Stimulated activated CD4-positive, alpha-beta T cell treated with anti-CD3 and anti-CD28 coated beads, Interleukin-15, amount 100 ng/mL, for 24 hours (primary cell): ENCODE measurements around the gene FAM169A.
"Not testable (repeated sequence)": the region's sequence is repeated elsewhere in the genome, so short reads cannot be mapped to it uniquely, and the experiment has no call there.

Experiments
- DNase-seq: peaks from one replicate; pipeline ENCODE4 v3.0.0-alpha.2; 2020

FAM169A gene

DNA sequence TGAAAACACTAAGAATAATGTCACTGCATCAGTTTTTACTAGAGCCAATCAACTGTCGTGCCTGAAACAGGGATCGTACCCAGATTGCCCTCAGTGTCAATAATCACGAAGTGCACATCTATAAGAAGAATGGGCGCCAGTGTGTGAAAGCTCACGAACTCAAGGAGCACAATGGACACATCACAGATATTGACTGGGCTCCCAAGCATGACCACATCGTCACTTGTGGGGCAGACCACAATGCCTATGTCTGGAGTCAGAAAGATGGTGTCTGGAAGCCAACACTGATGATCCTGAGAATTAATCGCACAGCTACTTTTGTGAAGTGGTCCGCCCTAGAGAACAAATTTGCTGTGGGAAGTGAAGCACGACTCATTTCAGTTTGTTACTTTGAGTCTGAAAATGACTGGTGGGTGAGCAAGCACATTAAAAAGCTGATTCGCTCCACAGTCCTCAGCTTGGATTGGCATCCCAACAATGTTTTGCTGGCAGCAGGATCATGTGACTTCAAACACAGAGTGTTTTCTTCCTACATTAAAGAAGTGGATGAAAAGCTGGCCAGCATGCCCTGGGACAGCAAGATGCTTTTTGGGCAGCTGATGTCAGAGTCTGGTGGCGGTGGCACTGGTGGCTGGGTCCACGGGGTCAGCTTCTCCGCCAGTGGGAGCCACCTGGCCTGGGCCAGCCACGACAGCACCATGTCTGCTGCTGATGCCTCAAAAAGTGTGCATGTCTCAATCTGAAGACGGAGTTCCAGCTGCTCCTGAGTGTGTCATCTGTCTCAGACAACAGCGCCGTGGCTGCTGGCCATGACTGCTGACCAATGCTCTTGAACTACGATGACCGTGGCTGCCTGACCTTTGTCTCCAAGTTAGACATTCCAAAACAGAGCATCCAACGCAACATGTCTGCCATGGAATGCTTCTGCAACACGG lies 66.9 kb downstream of the FAM169A start:
- no peak for DNase-seq

DNA sequence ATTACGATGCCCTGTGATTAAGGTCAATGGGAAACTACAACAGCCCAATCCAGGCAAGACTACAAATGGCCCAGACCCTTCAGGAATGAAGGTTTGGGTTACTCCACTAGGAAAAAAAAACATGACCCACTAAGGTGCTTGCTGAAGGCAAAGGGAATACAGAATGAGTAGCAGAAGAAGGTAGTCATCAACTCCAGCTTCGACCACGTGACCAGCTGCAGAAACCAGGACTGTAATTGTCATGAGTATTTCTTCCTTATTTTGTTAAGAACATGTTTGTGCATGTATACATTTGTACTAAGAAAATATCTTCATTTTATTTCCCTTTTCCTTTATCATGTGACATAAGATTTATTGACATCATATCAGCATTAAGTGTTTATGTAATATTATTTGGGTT lies 74.5 kb downstream of the FAM169A start:
- not testable (repeated sequence) for DNase-seq

DNA sequence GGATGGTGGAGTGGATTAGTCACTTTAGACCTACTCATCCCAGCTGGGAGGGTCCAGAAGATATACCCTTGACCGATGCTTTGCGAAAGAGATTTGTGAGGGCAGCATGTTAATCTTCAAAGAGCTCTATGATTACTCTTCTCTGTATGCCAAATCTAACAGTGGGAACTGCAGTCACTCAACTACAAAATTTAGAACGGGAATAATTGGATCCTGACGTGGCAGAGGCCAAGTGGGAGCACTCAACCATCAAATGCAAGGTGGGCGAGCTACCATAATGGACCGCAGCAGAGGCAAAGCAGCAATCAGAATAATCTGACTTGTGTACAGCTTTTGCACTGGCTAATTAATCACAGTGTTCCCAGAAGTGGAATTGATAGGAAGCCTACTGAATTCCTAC lies 78.8 kb downstream of the FAM169A start:
- no peak for DNase-seq

DNA sequence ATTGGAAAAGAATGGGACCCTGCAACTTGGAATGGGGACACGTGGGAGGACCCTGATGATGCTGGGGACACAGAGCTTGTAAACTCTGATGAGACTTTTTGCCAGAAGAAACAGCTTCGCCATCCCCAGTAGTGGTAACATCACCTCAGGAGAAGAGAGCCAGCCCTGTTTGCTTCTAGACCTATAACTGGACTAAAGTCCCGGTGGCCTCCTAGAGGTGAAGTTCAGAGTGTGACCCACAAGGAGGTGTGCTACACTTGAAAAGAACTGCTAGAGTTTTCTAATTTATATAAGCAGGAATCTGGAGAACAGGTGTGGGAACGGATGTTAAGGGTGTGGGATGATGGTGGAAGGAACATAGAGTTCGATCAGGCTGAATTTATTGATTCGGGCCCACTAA lies 79.3 kb downstream of the FAM169A start:
- DNase-seq = no peak

DNA sequence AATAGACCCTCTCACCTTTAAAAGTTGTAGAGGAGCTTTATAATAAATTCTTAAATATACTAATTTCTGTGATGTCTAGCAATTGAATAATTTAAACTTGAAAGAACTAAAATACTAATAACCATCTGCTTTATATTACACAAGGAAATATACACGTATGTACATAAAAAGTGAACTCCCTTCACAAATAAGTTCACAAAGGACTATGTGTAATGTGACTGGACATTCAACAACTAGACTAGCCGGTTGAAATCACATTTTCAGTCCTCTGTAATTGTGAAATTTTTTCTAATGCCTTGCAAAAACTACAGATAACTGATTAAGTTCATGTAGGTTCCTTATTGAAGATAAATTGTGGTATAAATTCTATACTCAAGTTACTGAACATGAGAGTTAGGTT lies 87.6 kb downstream of the FAM169A start:
- DNase-seq = no peak

DNA sequence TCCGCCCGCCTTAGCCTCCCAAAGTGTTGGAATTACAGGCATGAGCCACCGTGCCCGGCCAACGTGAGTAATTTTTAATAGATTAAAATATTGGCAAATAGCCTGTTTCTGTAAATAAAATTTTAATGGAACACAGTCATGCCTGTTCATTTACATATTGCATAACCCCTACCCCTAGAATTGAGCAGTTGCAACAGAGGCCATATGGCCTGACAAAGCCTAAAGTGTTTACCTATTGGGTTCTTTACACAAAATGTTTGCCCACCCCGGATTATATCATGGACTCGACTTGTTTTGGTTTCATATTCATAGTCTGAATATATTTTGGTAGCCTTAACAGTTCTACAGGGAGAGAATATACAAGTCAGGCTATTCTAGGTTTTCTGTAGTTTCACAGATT lies 93.8 kb downstream of the FAM169A start:
- DNase-seq = no peak

DNA sequence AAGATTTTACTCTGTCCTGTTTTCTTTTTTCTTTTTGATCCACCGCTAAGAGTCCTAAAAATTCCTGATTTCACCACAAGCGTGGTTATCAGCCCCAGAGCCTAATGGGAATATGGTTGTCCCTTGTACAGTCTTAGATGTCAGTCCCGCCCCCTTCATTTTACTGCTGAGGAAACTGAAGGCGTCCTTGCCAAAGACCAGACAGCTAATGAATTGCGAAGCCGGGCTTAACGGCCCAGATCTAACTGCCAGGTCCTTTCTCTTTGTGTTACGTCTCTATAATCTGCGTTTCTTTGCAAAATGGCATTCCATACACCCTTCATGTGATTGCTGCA lies 98.6 kb downstream of the FAM169A start:
- DNase-seq = no peak

DNA sequence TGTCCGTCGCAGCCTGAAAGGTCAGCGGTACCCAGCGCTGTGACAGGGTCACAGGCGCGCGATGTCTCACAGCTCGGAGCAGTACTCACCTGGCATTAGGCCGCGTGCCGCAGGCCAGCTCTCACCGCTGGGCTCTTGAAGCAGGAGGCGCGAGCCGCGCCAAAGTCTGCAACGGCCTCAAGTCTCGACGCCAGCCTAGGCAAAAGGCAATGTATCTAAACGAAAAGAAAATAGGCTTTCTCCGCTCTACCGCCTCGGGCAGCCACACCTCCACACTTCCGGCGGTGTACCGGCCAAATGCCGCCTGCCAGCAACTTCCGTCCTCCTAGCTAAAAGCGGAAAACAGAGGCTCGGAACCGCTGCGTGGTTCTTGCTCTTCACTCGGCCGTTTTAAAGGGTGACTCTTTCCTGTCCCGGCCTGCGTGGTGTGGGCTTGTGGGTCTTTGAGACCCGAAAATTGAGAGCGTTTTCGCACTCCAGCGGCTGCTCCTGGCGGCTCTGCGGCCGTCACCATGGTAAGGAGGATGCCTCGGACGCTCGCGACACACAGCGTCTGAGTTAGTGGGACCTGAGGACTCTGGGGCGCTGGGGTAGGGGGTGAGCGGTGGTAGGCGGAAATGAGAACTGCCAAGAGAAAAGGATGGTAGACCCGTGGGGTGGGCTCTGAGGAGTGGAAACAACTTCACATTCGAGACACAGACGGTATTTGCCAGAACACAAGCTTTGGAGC lies 99.2 kb downstream of the FAM169A start, which contains the start of the genes GFM2 and NSA2:
Gene GFM2 (minus strand): TSS at position 269 of the 730 bp plus-strand sequence. CDS start 3,375 bp downstream, outside the sequence.
Gene NSA2 (plus strand): TSS at position 401 of the 730 bp plus-strand sequence. CDS start 112 bp downstream, at position 513.
- DNase-seq = peak; percentile 93

DNA sequence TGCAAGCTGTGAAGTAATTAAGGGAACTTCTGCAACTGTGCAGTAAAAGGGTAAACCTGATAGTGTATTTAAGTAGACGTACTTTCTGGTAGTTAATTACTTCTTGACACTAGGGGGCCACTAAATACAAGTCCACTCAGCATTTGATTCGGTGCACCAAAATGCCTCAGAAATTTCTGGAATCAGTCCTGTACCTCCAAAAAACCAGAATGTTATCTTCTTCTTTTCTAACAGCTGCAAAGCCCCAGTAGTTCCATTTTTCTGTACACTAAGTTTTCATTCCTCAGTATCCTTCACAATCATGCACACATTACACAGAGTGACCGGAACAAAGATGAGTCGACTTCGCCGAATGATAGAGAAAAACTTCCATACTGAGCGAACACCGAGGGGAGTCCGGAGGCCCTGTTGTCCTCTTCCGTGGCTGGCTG lies 99.8 kb downstream of the FAM169A start:
- DNase-seq = peak; percentile 8

DNA sequence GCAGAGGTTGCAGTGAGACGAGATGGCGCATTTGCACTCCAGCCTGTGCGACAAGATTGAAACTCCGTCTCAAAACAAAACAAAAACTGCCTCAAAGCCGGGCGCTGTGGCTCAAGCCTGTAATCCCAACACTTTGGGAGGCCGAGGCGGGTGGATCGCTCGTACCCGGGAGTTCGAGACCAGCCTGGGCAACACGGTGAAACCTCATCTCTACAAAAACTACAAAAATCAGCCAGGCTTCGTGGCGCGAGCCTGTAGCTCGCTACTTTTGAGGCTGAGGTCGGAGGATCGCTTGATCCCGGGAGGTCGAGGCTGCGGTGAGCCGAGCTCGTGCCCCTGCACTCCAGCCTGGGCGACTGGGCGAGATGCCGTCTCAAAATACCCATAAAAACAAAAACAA lies 100.3 kb downstream of the FAM169A start:
- DNase-seq = no peak

DNA sequence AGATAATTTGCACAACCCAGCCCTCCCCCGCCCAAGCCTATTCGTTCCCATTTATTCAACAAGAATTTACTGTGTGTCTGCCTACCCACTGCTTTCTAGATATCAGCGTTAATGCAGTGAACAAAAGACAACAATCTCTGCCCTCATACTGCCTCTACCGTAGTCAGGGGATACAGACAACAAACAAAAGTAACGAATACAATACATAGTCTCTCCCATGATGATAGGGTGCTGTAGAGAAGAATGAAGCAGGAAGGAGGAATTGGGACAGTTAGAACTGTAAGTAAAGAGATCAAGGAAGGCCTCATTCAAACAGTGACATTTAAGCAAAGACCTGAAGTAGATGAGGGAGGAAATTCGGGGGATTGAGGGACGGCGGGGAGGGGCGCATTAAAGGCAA lies 101.0 kb downstream of the FAM169A start:
- no peak for DNase-seq

DNA sequence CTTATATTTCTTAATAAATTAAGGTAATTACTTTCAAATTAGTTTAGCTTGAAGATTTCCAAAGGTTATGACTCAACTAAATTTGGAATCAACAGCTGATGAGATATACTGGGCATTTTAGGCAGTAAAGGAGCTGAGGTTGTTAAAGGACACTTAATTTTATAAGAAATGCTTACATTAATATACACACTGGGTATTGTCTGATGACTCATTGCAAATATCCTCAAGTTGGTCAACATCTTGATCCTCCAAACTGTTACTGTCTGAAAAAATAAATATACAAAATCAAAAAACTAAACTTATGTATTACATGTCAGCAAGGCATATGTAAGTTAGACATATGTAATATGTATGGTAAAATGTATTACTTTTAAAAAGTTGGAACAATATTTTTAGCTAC lies 102.7 kb downstream of the FAM169A start:
- no peak for DNase-seq

DNA sequence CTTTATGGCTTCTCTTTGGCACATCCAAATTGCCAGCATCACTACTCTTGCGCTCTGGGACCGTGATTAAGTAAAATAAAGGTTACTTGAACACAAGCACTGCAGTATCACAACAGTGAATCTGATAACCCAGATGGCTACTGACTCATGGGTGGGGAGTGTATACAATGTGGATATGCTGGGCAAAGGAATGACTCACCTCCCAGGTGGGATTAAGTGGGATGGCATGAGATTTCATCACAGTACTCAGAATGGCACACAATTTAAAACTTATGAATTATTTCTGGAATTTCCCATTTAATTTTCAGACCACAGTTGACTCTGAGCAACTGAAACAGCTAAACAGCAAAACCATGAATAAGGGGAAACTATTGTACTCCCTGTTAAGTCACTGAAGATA lies 103.6 kb downstream of the FAM169A start:
- peak; percentile 32 for DNase-seq

DNA sequence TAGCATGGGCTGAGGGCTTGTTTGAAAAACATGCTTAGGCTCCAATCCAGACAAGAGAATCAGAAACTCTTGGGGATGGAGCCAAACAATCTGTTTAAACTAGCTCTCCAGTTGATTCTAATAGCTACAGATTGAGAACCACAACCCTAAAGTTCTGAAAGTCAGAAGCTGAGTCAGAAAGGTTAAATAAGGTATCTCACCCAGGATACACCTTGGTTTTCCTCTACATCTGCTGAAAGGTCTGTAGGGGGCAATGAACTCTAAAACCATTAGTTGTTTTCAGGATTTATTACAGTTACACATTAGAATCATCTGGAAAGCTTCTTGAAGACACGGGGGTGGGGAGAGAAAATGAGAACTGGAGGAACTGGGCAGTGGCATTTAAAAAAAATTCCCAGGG lies 104.9 kb downstream of the FAM169A start:
- no peak for DNase-seq

DNA sequence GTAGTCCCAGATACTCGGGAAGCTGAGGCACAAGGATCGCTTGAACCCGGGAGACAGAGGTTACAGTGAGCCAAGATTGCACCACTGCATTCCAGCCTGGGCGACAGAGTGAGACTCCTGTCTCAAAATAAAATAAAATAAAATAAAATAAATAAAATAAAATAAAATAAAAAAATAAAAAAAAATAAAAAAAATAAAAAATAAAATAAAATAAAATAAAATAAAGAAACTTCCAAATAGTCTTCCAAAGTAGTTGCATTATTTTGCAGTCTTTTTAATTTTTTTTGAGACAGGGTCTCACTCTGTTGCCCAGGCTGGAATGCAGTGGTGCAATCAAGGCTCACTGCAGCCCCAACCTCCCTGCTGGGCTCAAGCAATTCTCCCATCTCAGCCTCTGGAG lies 117.4 kb downstream of the FAM169A start:
- DNase-seq = not testable (repeated sequence)

DNA sequence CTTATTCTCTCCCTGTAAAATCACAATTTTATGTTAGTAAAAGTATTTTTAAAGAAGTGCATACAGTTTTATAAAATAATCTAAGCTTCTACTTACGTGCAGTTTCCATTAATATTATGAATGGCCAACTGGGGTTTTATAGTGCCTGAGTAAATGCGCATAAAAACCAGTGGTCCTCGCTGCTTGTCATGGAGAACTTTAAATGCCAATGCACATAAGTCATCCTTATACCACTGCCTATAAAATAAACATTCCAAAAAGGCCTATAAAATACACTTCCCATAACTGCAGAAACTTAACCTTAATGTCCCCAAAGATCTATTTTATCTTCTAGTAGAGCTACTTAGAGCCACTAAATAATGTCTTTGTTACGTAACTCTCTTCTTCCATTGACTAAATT lies 127.8 kb downstream of the FAM169A start:
- no peak for DNase-seq

DNA sequence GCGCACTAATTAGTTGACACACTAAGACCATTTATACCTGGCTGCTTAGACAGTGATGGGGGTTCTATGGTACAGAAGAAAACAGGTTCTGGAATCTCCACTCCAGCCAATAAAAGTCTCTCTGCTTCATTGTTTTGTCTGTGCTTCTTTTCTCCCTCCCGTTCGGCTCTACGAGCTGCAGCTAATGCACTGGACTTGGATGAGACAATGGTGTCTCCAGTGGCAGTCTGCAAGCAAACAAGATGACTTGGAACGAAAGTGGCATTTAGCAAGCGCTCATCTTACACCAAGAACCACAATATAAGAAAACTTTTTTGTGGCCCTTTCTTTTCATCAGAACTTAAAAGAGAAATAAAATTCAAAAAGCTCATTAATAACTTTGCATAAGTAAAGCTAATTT lies 129.4 kb downstream of the FAM169A start:
- no peak for DNase-seq
